ENCODE results near the gene PTGR3.

- TF ChIP-seq CTCF (conservative IDR thresholded peaks at IDR 0.05; ENCODE audit: low read length) (no peak), EZH2phosphoT487 (IDR thresholded peaks at IDR 0.05; ENCODE audit: borderline replicate concordance, low read depth, low read length) (no peak)
These were observed 10.9 kb downstream of the PTGR3 start for GRCh38 chr18:75198036-75198435.

Data from OCI-LY7 (cell line).